HT-29 (cell line): ENCODE data around the gene DLX4. TPM values are rescaled to one million over a fixed set of nuclear protein-coding genes. Genes with fewer than 3 reads are reported as not detected.

Experiments
- DNase-seq: peaks from one replicate; pipeline ENCODE4 v3.0.0-alpha.2; 2015; ENCODE audit warnings: low spot score
- total RNA-seq: library from RNA; depleted of rRNA; stranded (reverse); fragments of >200 nt; shearing (Covaris generic); gene quantifications from 2 replicates; pipeline ENCODE4 v1.2.3, GENCODE V29; 2014

The DLX4 gene
- total RNA-seq, 1 experiment from 2014 or later: 0.51 TPM

GRCh38 chr17:49968405-49969133 is 421 bp upstream of the DLX4 start:
- DNase-seq: peak; percentile 78

GRCh38 chr17:49969795-49970389 is 902 bp downstream of the DLX4 start:
- DNase-seq: no peak

- DNase-seq: no peak
These were observed 1.5 kb downstream of the DLX4 start for GRCh38 chr17:49970498-49970897.

GRCh38 chr17:49971199-49971847 is 2.3 kb downstream of the DLX4 start:
- no peak for DNase-seq

GRCh38 chr17:49971848-49972485 is 3.0 kb downstream of the DLX4 start:
- DNase-seq: no peak

- no peak for DNase-seq
These were observed 3.7 kb downstream of the DLX4 start for GRCh38 chr17:49972486-49973270.

- DNase-seq: no peak
These were observed 4.3 kb downstream of the DLX4 start for GRCh38 chr17:49973271-49973615.

- DNase-seq: no peak
These were observed 6.5 kb downstream of the DLX4 start for GRCh38 chr17:49975531-49975930.

GRCh38 chr17:49976163-49976827 is 7.3 kb downstream of the DLX4 start:
- DNase-seq: peak; percentile 45

GRCh38 chr17:49976828-49977202 is 7.8 kb downstream of the DLX4 start:
- DNase-seq: no peak

GRCh38 chr17:49977463-49978389 is 8.7 kb downstream of the DLX4 start:
- no peak for DNase-seq

- DNase-seq: no peak
These were observed 9.5 kb downstream of the DLX4 start for GRCh38 chr17:49978501-49978900.

- DNase-seq: no peak
These were observed 10.9 kb downstream of the DLX4 start for GRCh38 chr17:49979748-49980479.

GRCh38 chr17:49980703-49981197 is 11.8 kb downstream of the DLX4 start:
- DNase-seq: no peak

- no peak for DNase-seq
These were observed 15.3 kb downstream of the DLX4 start for GRCh38 chr17:49984283-49984682.

GRCh38 chr17:49984776-49985175 is 15.8 kb downstream of the DLX4 start:
- no peak for DNase-seq

GRCh38 chr17:49985310-49985990 is 16.5 kb downstream of the DLX4 start:
- DNase-seq: no peak
